ENCODE measurements around the gene CFAP90. TPM values are rescaled to one million over a fixed set of nuclear protein-coding genes. Genes with fewer than 3 reads are reported as not detected.

Gene CFAP90
- total RNA-seq, 1 donor from 2014 or later, result not detected

DNA sequence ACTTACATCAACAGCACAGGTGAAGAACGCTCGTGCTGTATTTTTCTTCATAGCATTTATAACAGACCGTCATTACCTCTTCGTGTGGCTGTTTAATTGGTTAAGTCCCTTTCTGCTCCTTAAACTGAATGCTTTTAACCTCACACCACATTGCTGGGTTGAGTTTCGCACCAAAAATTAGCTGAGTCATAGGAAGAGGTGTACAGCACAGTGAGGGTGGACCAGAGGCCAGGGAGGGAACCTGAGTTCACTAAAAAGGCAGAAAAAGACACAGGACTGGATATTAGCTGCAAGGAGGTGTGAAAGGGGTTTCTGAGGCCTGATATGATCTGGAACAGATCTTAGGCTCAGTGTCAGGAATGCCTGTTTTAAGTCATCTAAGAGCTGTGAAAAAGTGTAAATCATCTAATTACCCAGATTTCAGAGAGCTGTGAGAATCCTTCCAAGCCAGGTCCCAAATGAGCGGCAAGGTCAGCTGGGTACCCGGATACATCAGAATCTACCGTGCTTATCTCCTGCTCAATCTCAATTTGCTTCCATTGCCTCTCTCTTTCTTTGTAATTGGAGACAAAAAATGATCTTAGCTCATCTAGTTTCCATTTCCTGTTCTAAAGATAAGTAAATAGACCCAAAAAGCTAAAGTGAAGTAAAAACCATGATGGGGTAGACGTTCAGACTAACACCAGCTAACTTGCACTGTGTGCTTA lies 7.1 kb upstream of the CFAP90 start:
- H3K27ac Mint-ChIP-seq, result no peak overlapping the region
- peaks cover 3% of the 10 kb centered on the region for H3K27me3 Mint-ChIP-seq
- TF ChIP-seq, protein P1, sequence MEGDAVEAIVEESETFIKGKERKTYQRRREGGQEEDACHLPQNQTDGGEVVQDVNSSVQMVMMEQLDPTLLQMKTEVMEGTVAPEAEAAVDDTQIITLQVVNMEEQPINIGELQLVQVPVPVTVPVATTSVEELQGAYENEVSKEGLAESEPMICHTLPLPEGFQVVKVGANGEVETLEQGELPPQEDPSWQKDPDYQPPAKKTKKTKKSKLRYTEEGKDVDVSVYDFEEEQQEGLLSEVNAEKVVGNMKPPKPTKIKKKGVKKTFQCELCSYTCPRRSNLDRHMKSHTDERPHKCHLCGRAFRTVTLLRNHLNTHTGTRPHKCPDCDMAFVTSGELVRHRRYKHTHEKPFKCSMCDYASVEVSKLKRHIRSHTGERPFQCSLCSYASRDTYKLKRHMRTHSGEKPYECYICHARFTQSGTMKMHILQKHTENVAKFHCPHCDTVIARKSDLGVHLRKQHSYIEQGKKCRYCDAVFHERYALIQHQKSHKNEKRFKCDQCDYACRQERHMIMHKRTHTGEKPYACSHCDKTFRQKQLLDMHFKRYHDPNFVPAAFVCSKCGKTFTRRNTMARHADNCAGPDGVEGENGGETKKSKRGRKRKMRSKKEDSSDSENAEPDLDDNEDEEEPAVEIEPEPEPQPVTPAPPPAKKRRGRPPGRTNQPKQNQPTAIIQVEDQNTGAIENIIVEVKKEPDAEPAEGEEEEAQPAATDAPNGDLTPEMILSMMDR (IDR thresholded peaks at IDR 0.05), result no peak
- no peak for DNase-seq
- H3K4me3 Mint-ChIP-seq, result no peak overlapping the region
- peaks cover 47% of the 10 kb centered on the region for H3K36me3 Mint-ChIP-seq (ENCODE audit: low read depth)
- POLR2A ChIA-PET, result interaction anchor here (2.1 kb wide), 1 partner anchor 11 kb away, joined by 5 read pairs; the partner anchor contains the start of genes FASTKD3 and MTRR
- intact Hi-C loops (cut with micrococcal nuclease), result no loop called here
- H3K4me1 Mint-ChIP-seq, result no peaks in the 10 kb centered on the region
- ATAC-seq (ENCODE audit: low read depth), result no peak
- CTCF ChIA-PET, result no interaction called here
- peaks cover 3% of the 10 kb centered on the region for H3K9me3 Mint-ChIP-seq

DNA sequence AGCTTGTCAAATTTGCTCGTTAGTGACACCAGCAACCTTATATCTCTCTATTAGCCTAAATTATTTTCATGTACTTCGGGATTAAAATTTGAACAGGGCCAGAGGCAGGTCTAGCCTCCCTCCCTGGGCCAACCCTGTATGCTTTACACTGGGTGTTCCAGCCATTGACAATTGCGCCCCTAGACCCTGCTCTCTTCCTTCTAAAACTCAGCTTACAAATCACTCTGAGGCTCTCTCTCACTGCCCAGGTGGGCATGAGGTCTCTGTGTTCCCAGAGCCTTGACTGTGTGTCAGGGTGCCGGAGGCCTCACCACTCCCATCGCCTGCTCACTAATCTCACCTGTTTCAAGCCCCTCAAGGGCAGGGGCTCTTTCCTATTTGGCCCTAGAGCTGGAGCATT lies 6.4 kb upstream of the CFAP90 start:
- intact Hi-C loops (cut with micrococcal nuclease), result no loop called here
- ChIA-PET CTCF (interaction anchor here (1.5 kb wide), 1 partner anchor 40 kb away, joined by 4 read pairs; no protein-coding TSS in a partner anchor), POLR2A (interaction anchor here (2.1 kb wide), 1 partner anchor 12 kb away, joined by 5 read pairs; the partner anchor contains the start of genes FASTKD3 and MTRR)
- Mint-ChIP-seq H3K4me3 (no peak overlapping the region), H3K36me3 (ENCODE audit: low read depth) (peaks cover 40% of the 10 kb centered on the region), H3K27ac (no peak overlapping the region), H3K27me3 (peaks cover 3% of the 10 kb centered on the region), H3K9me3 (peaks cover 3% of the 10 kb centered on the region), H3K4me1 (peaks cover 3% of the 10 kb centered on the region)
- ATAC-seq (ENCODE audit: low read depth), result no peak
- TF ChIP-seq, protein P1 (IDR thresholded peaks at IDR 0.05), result no peak
- DNase-seq, result no peak

DNA sequence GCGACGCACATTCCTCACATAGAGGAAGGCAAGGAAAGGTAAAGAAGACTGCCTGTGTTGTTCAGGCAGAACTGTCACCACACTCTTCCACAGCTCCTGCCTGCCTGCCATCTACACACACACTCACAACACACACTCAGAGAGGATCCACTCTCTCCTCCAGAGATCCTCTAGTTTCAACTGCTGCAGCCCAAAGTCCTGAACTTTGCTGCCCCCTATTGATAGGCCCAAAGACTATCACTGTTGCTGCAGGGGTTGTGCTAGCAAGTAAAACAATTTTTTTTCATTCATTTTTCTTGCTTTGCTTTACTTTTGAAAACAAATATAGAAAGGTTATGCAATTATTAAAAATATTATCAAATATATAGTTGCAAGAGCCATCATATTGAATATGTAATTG lies 5.9 kb upstream of the CFAP90 start:
- no peak for ATAC-seq (ENCODE audit: low read depth)

DNA sequence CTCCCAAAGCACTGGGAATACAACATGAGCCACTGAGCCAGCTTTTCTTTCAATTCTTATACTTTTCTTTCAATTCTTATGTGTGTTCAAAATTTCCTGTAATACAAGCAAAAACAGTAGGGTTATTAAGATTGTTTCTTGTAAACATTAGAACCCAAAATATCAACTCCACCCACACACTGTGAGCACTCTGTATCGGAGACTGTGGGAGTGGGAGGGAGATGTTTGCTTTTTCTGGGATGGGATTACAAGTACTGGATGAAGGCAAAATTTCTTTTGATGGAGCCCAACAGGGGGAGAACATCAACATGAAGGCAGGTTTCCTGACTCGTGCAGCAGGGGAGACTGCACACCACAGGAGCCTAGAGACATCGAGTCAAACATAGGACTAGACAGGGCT lies 4.7 kb upstream of the CFAP90 start:
- Mint-ChIP-seq H3K4me3 (no peak overlapping the region), H3K4me1 (peaks cover 13% of the 10 kb centered on the region), H3K27me3 (peaks cover 6% of the 10 kb centered on the region), H3K27ac (no peak overlapping the region), H3K9me3 (peaks cover 3% of the 10 kb centered on the region), H3K36me3 (ENCODE audit: low read depth) (peaks cover 27% of the 10 kb centered on the region)
- ChIA-PET POLR2A (interaction anchor here (2.1 kb wide), 1 partner anchor 14 kb away, joined by 5 read pairs; the partner anchor contains the start of genes FASTKD3 and MTRR), CTCF (interaction anchor here (1.5 kb wide), 1 partner anchor 38 kb away, joined by 4 read pairs; no protein-coding TSS in a partner anchor)
- TF ChIP-seq, protein P1 (IDR thresholded peaks at IDR 0.05), result no peak
- ATAC-seq (ENCODE audit: low read depth), result no peak
- no peak for DNase-seq
- intact Hi-C loops (cut with micrococcal nuclease), result no loop called here

More for the DNA sequence above, 5.9 kb upstream of the CFAP90 start:
- no peak overlapping the region for H3K27ac Mint-ChIP-seq
- ChIA-PET CTCF (interaction anchor here (1.5 kb wide), 1 partner anchor 40 kb away, joined by 4 read pairs; no protein-coding TSS in a partner anchor), POLR2A (interaction anchor here (2.1 kb wide), 1 partner anchor 12 kb away, joined by 5 read pairs; the partner anchor contains the start of genes FASTKD3 and MTRR)
- no peak for DNase-seq
- H3K4me3 Mint-ChIP-seq, result no peak overlapping the region
- intact Hi-C loops (cut with micrococcal nuclease), result no loop called here
- H3K9me3 Mint-ChIP-seq, result peaks cover 3% of the 10 kb centered on the region
- TF ChIP-seq, protein P1 (IDR thresholded peaks at IDR 0.05), result no peak
- H3K27me3 Mint-ChIP-seq, result peaks cover 3% of the 10 kb centered on the region
- H3K4me1 Mint-ChIP-seq, result peaks cover 7% of the 10 kb centered on the region
- H3K36me3 Mint-ChIP-seq (ENCODE audit: low read depth), result peaks cover 37% of the 10 kb centered on the region

DNA sequence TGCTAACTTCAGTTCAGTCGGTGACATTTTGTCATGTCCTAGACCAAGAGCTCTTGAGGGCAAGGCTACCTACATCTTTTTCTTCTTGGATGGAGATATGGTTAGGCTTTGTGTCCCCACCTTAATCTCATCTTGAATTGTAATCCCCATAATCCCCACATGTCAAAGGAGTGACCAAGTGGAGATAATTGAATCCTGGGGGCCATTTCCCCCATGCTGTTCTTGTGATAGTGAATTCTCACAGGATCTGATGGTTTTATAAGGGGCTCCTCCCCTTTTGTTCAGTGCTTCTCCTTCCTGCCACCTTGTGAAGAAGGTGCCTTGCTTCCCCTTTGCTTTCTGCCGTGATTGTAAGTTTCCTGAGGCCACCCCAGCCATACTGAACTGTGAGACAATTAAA lies 2.1 kb upstream of the CFAP90 start:
- DNase-seq (no peak), ATAC-seq (ENCODE audit: low read depth) (no peak)
- no peak overlapping the region for H3K27ac Mint-ChIP-seq
- no peak overlapping the region for H3K4me3 Mint-ChIP-seq
- peaks cover 18% of the 10 kb centered on the region for H3K4me1 Mint-ChIP-seq
- ChIA-PET CTCF (no interaction called here), POLR2A (interaction anchor here (1.0 kb wide), 1 partner anchor 16 kb away, joined by 6 read pairs; the partner anchor contains the start of genes FASTKD3 and MTRR)
- peaks cover 3% of the 10 kb centered on the region for H3K9me3 Mint-ChIP-seq
- intact Hi-C loops (cut with micrococcal nuclease), result no loop called here
- H3K27me3 Mint-ChIP-seq, result peaks cover 18% of the 10 kb centered on the region
- TF ChIP-seq, protein P1 (IDR thresholded peaks at IDR 0.05), result no peak
- H3K36me3 Mint-ChIP-seq (ENCODE audit: low read depth), result peaks cover 4% of the 10 kb centered on the region
